ENCODE measurements around the gene ARHGEF1. TPM values are rescaled to one million over a fixed set of nuclear protein-coding genes. Genes with fewer than 3 reads are reported as not detected.

ARHGEF1 gene
- total RNA-seq, 1 donor from 2014 or later = 638 TPM

GRCh38 chr19:41944336-41944735 lies 61.4 kb downstream of the ARHGEF1 start:
- intact Hi-C loops (cut with micrococcal nuclease) = loop anchor here (2.0 kb wide), 1 partner anchor 60 kb away; no protein-coding TSS in a partner anchor

GRCh38 chr19:41945135-41945766 lies 62.3 kb downstream of the ARHGEF1 start:
- intact Hi-C loops (cut with micrococcal nuclease) = loop anchor here (2.0 kb wide), 1 partner anchor 60 kb away; no protein-coding TSS in a partner anchor

GRCh38 chr19:41947091-41947490 lies 64.1 kb downstream of the ARHGEF1 start:
- intact Hi-C loops (cut with micrococcal nuclease) = no loop called here

GRCh38 chr19:41951686-41952172 lies 68.7 kb downstream of the ARHGEF1 start:
- intact Hi-C loops (cut with micrococcal nuclease) = loop anchor here (1.0 kb wide), 6 partner anchors 8 to 92 kb away; partner anchors contain the start of gene RABAC1

GRCh38 chr19:41955521-41955920 lies 72.5 kb downstream of the ARHGEF1 start:
- intact Hi-C loops (cut with micrococcal nuclease) = loop anchor here (5.0 kb wide), 2 partner anchors 163 to 423 kb away; no protein-coding TSS in a partner anchor

- intact Hi-C loops (cut with micrococcal nuclease) = loop anchor here (5.0 kb wide), 2 partner anchors 164 to 424 kb away; no protein-coding TSS in a partner anchor
Measured at GRCh38 chr19:41956621-41957020, 73.6 kb downstream of the ARHGEF1 start.

Other genes with a start within 250 kb of the ARHGEF1 start
- gene CEACAM7, start 194.9 kb upstream of the ARHGEF1 start, total RNA-seq = not detected in 2 replicates
- gene CEACAM5, start 174.6 kb upstream of the ARHGEF1 start, total RNA-seq = not detected in 2 replicates
- not detected in 2 replicates for gene CEACAM6, start 127.7 kb upstream of the ARHGEF1 start, total RNA-seq
- not detected in 2 replicates for gene CEACAM3, start 86.6 kb upstream of the ARHGEF1 start, total RNA-seq
- gene LYPD4, start 38.5 kb upstream of the ARHGEF1 start, total RNA-seq = not detected in 2 replicates
- not detected in 2 replicates for gene DMRTC2, start 38.1 kb upstream of the ARHGEF1 start, total RNA-seq
- gene RPS19, start 22.9 kb upstream of the ARHGEF1 start, total RNA-seq = 3,144 and 3,263 TPM in 2 replicates
- 2.7 and 3.3 TPM in 2 replicates for gene CD79A, start 5.9 kb upstream of the ARHGEF1 start, total RNA-seq
- gene ERFL, start 45.3 kb downstream of the ARHGEF1 start, total RNA-seq = 1.9 and 2.1 TPM in 2 replicates
- gene RABAC1, start 76.1 kb downstream of the ARHGEF1 start, total RNA-seq = 81.7 and 90.6 TPM in 2 replicates
- gene ATP1A3, start 111.0 kb downstream of the ARHGEF1 start, total RNA-seq = 0.95 and 0.98 TPM in 2 replicates
- gene GRIK5, start 187.0 kb downstream of the ARHGEF1 start, total RNA-seq = 3.6 and 4.6 TPM in 2 replicates
- 15.2 and 15.9 TPM in 2 replicates for gene ZNF574, start 193.0 kb downstream of the ARHGEF1 start, total RNA-seq
- 42.8 and 46.2 TPM in 2 replicates for gene POU2F2, start 249.3 kb downstream of the ARHGEF1 start, total RNA-seq